Kidney (tissue), 14 donors: ENCODE results near the gene ESPNL. TPM values are rescaled to one million over a fixed set of nuclear protein-coding genes. Genes with fewer than 3 reads are reported as not detected.

Source experiments
- DNase-seq, 5 donors: peaks; one replicate each; pipeline ENCODE4 v3.0.0-alpha.2; 2013 to 2020
- FAIRE-seq: peaks from 2 replicates; lab custom pipeline; 2012; peaks lifted over from hg19 to GRCh38; lab: Jason Lieb, UNC
- H3K27ac ChIP-seq, 2 donors: one replicate each; pipeline ENCODE4 v1.7.0; 2013; ENCODE audit warnings: low read depth in 2 of 2, low read length in 2 of 2, inconsistent platforms in 1 of 2
- H3K27me3 ChIP-seq: one replicate; pipeline ENCODE4 v1.7.1; 2013; ENCODE audit warnings: low read length, inconsistent platforms; ENCODE audit not compliant: control insufficient read depth, insufficient read depth
- H3K36me3 ChIP-seq, 3 donors: one replicate each; pipeline versions ENCODE4 v1.7.0 to v1.7.1; 2013; ENCODE audit warnings: low read length in 3 of 3, control low read depth in 1 of 3, inconsistent platforms in 1 of 3; ENCODE audit not compliant: insufficient read depth in 3 of 3, control insufficient read depth in 2 of 3
- H3K4me1 ChIP-seq, 3 donors: one replicate each; pipeline versions ENCODE4 v1.7.0 to v1.7.1; 2013; ENCODE audit warnings: low read length in 3 of 3, inconsistent platforms in 1 of 3, low read depth in 1 of 3; ENCODE audit not compliant: control insufficient read depth in 2 of 3, insufficient read depth in 2 of 3
- H3K4me3 ChIP-seq, 3 donors: one replicate each; pipeline versions ENCODE4 v1.7.0 to v1.8.1; 2013; ENCODE audit warnings: low read length in 3 of 3, control low read depth in 1 of 3, inconsistent platforms in 1 of 3
- H3K9ac ChIP-seq, 3 donors: one replicate each; pipeline versions ENCODE4 v1.7.0 to v1.7.1; 2013; ENCODE audit warnings: low read length in 3 of 3, control low read depth in 1 of 3, inconsistent platforms in 1 of 3
- H3K9me3 ChIP-seq, 3 donors: one replicate each; pipeline versions ENCODE4 v1.7.0 to v1.7.1; 2013; ENCODE audit warnings: low read length in 3 of 3, control low read depth in 1 of 3, inconsistent platforms in 1 of 3; ENCODE audit not compliant: control insufficient read depth in 2 of 3, insufficient read depth in 1 of 3
- intact Hi-C: fragments of 100-400 bp; cut with DNase I; formaldehyde crosslinking; loops from one replicate; pipeline ENCODE4 v1.11.1; 2022
- polyA plus RNA-seq: library from polyadenylated mRNA; stranded (reverse); fragments of 350-450 nt; fragmentation: Illumina TruSeq; extraction: RNeasy Lipid Tissue Mini Kit (QIAGEN cat#74804); gene quantifications from one replicate; pipeline ENCODE4 v1.2.3, GENCODE V29; 2014; ENCODE audit warnings: low read depth, low replicate concordance; ENCODE audit not compliant: insufficient read depth
- total RNA-seq: library from RNA; stranded (reverse); fragmentation: NEBNext Ultra II Directional; extraction: Animal tissue kit (Norgen Biotek cat#: 25700); gene quantifications from one replicate; pipeline ENCODE4 v1.2.1, GENCODE V29; 2021
- TF ChIP-seq, protein P1 (sequence below): IDR thresholded peaks from 3 replicates; pipeline ENCODE4 v1.5.1; 2012; ENCODE audit warnings: mild to moderate bottlenecking, moderate library complexity, borderline replicate concordance; ENCODE audit not compliant: insufficient read depth; ENCODE audit errors: extremely low read depth
- donor health status: control.
- donor health status: control.
- donor health status: control.
- donor health status: control.
- donor health status: control.
- donor health status: DM: yes; HTN: yes; CAD: no.
- donor health status: Normal renal cell carcinoma (clear cell type).

The ESPNL gene
- total and polyA plus RNA-seq, 2 donors from 2014 or later = 0.28 to 2.7 TPM

DNA sequence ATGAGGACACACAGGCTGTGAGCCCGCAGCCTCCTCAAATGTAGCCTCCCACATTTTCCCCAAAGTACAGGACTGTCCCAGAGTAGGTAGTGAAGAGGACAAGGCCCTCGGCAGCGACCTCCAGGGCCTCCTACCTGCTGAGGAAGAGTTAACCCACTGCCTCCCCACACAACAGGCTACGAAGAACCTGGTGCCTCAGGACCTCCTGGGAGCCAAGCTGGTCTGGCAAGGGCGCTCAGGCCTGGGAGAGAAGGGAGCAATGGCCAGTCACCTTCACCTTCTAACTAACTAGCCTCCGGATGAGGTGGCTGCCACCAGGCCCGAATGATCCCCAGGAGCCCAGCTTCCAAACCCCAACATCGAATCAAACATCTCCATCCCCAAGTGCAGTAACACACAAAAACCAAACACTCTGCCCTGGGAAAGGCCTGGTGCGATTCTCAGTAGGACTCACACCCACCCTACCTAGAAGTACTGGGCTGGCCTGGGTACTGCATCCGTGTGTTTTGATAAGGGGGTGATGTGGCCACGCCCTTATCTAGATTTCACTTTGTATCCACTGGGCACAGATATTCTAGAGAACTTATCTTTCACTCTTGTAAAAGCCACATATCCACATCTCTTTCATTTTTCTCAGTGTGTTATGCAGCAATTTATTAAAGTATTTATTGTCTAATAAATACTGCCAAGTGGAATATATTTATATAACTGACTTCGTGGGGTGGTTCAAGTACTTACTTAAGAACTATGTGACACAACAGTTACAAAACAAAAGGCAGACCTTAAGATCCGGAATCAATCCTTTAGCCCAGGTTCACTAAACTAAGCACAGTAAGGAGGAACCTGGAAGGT, 68.3 kb downstream of the ESPNL start:
- no peak overlapping the region for H3K9ac ChIP-seq

DNA sequence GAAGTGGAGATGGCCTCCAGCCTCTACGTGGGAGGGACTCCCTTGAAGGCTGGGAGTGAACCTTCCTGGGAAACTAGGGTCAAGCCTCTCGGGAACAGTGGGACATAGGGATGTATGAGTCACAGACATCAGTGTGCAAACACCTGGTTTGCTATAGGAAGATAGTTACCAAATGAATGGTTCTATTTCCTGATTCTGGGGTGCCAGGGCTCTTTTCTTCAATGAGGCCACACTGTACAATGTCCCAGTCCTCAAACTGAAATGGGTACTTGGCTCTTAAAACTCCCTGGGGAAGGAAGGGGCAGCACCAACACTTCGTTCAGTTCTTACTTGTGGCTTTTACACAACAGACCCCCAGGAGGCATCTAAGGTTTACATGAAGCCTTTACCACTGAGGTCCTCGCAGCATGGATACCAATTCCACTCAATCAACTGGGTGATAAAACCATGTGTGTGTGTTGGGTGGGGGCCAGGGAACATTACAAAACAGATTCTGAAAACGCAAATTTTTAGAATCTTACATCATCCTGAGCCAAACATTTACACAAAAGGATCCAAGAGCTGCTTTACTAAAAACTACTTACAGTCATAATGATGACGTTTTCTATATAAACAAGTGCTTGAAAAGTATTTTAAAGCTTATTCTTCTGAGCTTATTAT, 69.0 kb downstream of the ESPNL start:
- Histone ChIP-seq H3K4me1 (peaks cover 5 to 11% (median 8%) of the 10 kb centered on the region in 3 donors), H3K36me3 (peaks cover 4 to 41% (median 22%) of the 10 kb centered on the region in 3 donors), H3K4me3 (no peak overlapping the region), H3K27ac (peak overlapping the region; percentile 1 to 52), H3K27me3 (no peaks in the 10 kb centered on the region), H3K9ac (no peak overlapping the region), H3K9me3 (no peaks in the 10 kb centered on the region)
- DNase-seq = no peak
- FAIRE-seq = no peak
- intact Hi-C loops = no loop called here
- TF ChIP-seq, protein P1, sequence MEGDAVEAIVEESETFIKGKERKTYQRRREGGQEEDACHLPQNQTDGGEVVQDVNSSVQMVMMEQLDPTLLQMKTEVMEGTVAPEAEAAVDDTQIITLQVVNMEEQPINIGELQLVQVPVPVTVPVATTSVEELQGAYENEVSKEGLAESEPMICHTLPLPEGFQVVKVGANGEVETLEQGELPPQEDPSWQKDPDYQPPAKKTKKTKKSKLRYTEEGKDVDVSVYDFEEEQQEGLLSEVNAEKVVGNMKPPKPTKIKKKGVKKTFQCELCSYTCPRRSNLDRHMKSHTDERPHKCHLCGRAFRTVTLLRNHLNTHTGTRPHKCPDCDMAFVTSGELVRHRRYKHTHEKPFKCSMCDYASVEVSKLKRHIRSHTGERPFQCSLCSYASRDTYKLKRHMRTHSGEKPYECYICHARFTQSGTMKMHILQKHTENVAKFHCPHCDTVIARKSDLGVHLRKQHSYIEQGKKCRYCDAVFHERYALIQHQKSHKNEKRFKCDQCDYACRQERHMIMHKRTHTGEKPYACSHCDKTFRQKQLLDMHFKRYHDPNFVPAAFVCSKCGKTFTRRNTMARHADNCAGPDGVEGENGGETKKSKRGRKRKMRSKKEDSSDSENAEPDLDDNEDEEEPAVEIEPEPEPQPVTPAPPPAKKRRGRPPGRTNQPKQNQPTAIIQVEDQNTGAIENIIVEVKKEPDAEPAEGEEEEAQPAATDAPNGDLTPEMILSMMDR = no peak

More for the DNA sequence above, 68.3 kb downstream of the ESPNL start:
- Histone ChIP-seq H3K4me3 (no peak overlapping the region), H3K36me3 (peaks cover 0 to 34% (median 19%) of the 10 kb centered on the region in 3 donors), H3K27me3 (no peaks in the 10 kb centered on the region), H3K4me1 (peaks cover 5 to 11% (median 8%) of the 10 kb centered on the region in 3 donors), H3K27ac (peak overlapping the region; percentile 1 to 52), H3K9me3 (no peaks in the 10 kb centered on the region)
- no peak for DNase-seq
- intact Hi-C loops = no loop called here
- TF ChIP-seq, protein P1 = no peak
- no peak for FAIRE-seq

DNA sequence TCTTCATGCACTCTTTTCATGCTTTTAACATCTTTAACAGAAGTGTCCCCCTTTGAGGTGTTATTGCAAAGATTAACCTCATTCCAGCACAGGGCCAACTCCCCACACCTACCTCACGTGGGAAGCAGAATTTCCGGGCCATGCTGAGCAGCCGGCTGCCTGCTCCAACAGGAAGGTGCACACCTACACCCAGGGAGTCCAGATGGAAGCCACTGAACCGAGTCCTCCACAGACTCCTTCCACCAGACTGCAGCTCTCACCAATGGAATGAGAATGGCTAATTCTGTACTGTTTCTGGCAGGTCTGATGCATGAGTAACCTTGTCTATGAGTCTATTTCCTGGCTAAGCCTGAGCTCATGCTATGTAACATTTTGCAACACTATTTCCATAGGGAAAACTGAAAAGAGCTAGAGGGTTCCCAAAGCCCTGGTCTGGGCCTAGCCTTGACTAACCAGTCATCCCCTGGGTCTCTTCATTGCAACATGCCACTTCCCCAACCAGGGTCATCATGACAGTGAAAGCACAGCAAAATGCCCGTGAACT, 69.6 kb downstream of the ESPNL start:
- DNase-seq (peak; percentile 66 to 90 (median 84)), FAIRE-seq (no peak)
- no peak overlapping the region for H3K4me3 ChIP-seq
- peaks cover 5 to 11% (median 8%) of the 10 kb centered on the region in 3 donors for H3K4me1 ChIP-seq
- peak overlapping the region in 1 of 2 donors; percentile 52 for H3K27ac ChIP-seq
- H3K36me3 ChIP-seq = peaks cover 4 to 47% (median 22%) of the 10 kb centered on the region in 3 donors
- no peaks in the 10 kb centered on the region for H3K27me3 ChIP-seq
- H3K9me3 ChIP-seq = no peaks in the 10 kb centered on the region
- H3K9ac ChIP-seq = no peak overlapping the region
- intact Hi-C loops = no loop called here
- TF ChIP-seq, protein P1 = no peak
